TTC549 (cell line): ENCODE measurements around the gene RABGEF1.
"Not testable (repeated sequence)": the region's sequence is repeated elsewhere in the genome, so short reads cannot be mapped to it uniquely, and the experiment has no call there.

ENCODE experiments used
- FAIRE-seq: peaks from 2 replicates; lab custom pipeline; 2012; peaks lifted over from hg19 to GRCh38; lab: Jason Lieb, UNC

Gene RABGEF1

GRCh38 chr7:66815186-66815875 is 74.8 kb downstream of the RABGEF1 start:
- FAIRE-seq: not testable (repeated sequence)

DNA sequence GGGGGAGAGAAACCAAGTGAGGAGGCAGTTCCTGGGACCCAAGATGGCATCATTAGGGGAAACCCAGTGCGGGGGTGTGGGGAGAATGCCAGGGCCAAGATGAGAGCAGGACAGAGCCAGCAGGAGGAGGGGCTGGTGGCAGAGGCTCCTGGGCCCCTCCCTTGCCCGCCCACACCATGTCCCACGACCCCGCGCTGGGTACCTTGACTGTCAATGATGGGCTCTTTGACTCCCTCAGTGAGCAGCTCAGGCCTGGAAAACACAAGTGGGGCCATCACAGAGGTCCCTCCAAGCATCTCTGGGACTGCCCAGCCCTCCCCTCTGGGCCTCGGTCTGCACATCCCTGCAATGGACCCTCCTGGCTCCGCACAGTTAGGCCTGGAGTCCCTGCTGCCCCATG is 75.4 kb downstream of the RABGEF1 start:
- FAIRE-seq: no peak

- not testable (repeated sequence) for FAIRE-seq
These were observed 76.1 kb downstream of the RABGEF1 start for GRCh38 chr7:66816658-66817057.

GRCh38 chr7:66817208-66817795 is 76.8 kb downstream of the RABGEF1 start:
- not testable (repeated sequence) for FAIRE-seq

DNA sequence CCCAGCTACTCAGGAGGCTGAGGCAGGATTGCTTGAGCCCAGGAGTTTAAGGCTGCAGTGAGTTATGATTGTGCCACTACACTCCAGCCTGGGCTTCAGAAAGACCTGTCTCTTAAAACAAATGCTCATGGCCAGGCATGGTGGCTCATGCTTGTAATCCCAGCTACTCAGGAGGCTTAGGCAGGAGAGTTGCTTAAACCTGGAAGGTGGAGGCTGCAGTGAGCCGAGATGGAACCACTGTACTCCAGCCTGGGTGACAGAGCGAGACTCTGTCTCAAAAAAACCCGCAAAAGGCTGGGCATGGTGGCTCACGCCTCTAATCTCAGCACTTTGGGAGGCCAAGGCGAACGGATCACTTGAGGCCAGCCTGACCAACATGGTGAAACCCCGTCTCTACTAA is 77.4 kb downstream of the RABGEF1 start:
- FAIRE-seq: not testable (repeated sequence)

DNA sequence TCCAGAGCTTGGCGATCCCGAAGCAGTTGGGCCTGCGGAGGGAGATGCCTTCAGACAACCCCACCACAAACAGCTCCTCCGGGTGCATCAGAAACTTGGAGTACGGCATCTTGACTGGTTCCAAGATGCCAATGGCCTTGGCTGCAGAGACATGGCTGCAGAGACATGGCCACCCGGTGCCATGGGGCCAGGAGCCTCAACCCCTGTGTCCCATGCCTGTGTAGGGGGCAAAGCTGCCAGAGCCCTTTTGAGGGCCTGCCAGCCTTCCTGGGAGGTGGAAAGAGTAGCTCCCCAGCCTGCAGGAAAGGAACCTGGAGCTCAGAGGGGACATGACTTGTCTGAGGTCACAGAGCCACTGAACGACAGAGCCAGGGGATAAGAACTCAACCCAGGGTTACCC is 83.5 kb downstream of the RABGEF1 start:
- no peak for FAIRE-seq

DNA sequence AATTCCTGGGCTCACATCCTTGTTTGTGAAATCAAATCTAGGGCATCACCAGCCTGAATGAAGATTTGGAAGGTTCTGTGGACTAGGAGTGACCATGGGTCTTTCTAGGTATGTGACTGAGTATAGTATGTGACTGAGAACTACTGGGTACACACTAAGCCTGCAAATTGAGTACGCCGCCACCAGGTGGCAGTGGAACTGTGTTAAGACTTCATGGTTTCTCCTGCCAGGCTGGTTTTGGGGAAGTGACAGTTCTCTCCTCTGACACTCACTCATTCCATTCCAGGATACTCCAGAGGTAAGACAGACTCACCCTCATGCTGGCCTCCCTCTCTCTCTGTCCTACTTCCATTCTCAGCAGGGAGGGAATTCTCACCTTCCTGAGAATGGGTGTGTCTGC is 85.0 kb downstream of the RABGEF1 start:
- FAIRE-seq: peak; percentile 40

GRCh38 chr7:66826649-66827048 is 86.1 kb downstream of the RABGEF1 start:
- no peak for FAIRE-seq

DNA sequence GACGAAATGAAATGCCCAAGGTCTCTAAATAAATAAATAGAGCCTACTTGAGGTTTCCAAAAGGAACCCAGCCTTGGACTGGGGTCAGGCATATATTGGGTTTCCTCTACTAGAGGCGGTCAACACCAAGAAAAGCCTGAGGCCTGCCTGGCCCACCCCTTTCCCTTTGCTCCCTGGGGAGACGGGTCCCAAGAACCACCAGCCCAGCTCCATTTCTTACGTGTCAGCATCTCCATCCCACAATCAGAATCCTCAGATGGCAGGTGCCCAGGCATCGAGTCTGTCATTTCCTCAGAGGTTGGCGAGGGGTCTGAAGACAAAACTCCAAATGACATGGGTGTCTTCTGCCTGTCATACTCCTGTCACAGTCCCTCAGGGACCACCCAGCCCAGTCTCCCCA is 90.4 kb downstream of the RABGEF1 start:
- FAIRE-seq: not testable (repeated sequence)

DNA sequence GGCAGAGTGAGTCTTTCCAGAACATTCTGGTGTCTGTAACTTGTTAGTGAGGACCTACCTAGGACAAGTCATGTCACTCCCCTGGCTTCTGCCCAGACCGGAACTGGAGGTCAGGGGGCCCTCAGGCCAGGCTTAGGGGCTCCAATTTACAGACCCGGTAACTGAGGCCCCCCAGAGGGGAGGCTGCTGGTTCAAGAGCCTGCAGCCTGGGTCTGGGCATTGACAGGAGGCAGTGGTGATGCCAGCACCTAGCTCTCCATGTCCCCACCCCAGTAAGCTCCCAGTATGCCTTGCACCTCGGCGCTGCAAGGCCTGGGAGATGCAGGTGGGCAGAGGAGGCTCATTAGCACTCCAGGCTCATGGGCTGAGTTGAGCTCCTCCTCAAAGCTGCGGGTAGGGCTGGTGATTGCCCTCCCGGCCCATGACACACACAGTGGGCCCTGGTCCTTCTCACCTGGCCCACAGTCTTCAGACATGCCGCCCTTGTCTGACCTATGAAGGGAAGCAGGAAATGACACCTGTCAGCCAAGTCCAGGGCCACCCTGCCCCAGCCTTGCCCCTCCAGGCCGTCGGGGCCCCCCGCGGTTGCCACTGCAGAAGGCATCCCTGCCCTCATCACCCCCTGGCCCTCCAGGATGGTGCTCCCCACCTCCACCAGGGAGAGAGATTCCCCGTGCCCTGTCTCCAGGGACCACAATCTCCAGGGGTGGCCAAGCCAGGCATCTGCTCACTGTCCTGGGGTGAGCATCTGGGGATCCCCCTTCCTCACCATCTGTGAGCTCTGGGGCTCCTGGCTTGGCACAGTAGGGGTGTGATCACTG is 92.2 kb downstream of the RABGEF1 start:
- no peak for FAIRE-seq

GRCh38 chr7:66837007-66837406 is 96.5 kb downstream of the RABGEF1 start:
- FAIRE-seq: peak; percentile 69

- FAIRE-seq: no peak
These were observed 97.1 kb downstream of the RABGEF1 start for GRCh38 chr7:66837661-66838060.

DNA sequence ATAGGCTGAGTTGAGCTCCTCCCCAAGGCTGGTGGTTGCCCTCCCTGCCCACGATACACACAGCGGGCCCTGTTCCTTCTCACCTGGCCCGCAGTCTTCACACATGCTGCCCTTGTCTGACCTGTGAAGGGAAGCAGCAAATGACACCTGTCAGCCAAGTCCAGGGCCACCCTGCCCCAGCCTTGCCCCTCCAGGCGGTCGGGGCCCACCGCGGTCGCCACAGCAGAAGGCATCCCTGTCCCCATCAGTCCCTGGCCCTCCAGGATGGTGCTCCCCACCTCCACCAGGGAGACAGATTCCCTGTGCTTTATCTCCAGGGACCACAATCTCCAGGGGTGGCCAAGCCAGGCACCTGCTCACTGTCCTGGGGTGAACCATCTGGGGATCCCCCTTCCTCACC is 99.3 kb downstream of the RABGEF1 start:
- no peak for FAIRE-seq

GRCh38 chr7:66840316-66840715 is 99.8 kb downstream of the RABGEF1 start:
- no peak for FAIRE-seq

GRCh38 chr7:66841898-66842297 is 101.4 kb downstream of the RABGEF1 start:
- FAIRE-seq: no peak

DNA sequence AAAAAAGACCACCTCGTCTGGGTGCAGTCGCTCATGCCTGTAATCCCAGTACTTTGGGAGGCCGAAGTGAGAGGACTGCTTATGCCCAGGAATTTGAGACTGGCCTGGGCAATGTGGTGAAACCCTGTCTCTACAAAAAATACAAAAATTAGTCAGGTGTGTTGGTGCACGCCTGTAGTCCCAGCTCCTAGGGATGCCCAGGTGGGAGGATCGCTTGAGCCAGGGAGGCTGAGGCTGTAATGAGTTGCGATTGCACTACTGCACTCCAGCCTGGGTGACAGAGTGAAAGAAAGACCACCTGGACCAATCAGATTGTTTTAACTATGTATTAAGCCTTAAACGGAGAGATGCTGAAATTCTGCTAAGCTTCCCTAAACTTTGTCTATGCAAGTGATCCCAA is 103.0 kb downstream of the RABGEF1 start:
- FAIRE-seq: not testable (repeated sequence)

GRCh38 chr7:66844552-66845378 is 104.2 kb downstream of the RABGEF1 start:
- peak; percentile 80 for FAIRE-seq

DNA sequence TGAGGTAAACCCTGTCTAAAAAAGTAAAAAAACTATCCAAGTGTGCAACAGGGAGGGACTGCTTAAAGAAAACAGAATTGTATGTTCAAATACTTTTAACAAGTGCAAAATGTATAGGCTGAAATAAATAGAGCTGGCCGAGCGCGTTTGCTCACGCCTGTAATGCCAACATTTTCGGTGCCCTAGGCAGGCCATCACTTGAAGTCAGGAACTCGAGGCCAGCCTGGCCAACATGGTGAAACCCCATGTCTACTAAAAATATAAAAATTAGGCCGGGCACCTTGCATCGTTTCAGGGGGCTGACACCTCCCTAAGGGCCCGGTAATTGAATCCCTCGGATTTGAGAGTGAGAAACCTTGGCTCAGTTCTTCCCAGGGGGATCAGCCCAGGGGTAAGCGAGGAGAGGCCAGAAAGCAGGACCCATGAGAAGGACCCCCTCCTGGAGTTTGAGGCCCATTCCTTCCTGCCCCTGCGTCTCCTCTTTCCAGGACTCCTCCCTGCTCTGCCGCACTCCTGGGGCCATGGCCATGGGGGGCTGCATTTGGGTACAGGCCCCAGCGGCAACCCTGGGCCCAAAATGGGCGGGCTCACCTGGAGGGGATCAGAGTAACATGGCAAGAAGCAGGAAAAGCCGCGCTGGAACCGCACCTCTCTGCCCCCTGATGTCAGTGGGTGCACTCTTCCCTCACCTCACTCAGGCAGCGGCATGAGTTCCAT is 105.0 kb downstream of the RABGEF1 start:
- FAIRE-seq: no peak

DNA sequence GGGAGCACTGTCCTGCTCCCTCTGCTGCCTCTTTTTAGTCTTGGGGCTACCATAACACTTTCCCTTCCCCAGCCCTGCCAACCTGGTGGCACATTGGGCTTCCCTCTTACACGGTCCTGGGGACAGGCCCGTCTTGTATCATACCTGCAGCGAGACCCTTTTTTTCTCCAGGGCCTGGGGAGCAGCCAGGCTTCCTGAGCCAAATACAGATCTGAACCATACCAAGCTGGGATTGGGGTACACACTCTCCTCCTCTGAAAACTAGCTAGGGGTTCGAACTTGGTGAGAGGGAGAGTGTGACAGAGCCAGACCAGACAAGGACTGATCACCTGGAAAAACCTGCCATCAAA is 105.5 kb downstream of the RABGEF1 start:
- FAIRE-seq: not testable (repeated sequence)

- FAIRE-seq: not testable (repeated sequence)
These were observed 107.0 kb downstream of the RABGEF1 start for GRCh38 chr7:66847523-66847855.

DNA sequence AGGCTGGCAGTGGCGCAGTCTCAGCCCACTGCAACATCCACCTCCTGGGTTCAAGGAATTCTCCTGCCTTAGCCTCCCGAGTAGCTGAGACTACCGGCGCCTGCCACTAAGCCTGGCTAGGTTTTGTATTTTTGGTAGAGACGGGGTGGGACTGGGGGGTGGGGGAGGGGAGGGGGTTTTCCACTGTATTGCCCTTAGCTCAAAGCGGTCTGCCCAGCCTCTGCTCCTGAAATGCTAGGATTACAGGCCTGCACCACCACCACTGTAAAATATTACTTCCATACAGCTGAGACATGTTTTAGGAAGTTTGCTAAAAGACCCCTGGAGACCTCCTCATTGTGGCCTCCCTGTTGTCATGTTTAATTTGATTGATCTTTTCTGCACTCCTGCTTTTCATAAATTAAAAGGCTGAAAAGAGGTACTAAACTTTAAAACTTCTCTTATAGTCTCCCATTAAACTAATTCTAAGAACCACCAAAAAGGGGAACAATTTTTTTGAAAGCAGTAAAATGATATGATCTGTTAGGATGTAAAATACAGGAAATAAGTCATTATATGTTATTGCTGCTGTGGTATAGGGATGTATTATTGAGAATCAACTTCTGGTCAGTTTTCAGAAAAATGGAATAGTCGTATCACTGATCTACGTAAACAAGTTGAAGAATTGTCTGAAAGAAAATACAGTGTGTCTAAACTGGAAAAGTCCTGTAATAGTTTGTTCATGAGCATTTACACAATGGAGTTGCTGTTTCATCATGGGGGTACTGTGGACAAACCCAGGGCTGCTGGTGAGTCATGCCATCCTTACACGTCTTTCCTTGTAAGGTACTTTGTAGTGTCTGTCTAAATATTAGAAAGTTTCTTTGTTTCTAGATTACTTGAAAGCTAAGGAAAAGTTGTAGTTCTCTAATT is 107.6 kb downstream of the RABGEF1 start:
- no peak for FAIRE-seq
